Skeletal muscle cell (primary cell): Measurements from ENCODE around the gene NCDN.
"Not testable (repeated sequence)": the region's sequence is repeated elsewhere in the genome, so short reads cannot be mapped to it uniquely, and the experiment has no call there.

Experiments used
- DNase-seq: peaks from one replicate; pipeline ENCODE4 v3.0.0-alpha.2; 2010; ENCODE audit warnings: low read depth
- H3K4me3 ChIP-seq: 2 replicates; pipeline ENCODE4 v1.5.1; 2011; ENCODE audit warnings: low read depth, mild to moderate bottlenecking, control low read depth, low read length, moderate library complexity

The NCDN gene

GRCh38 chr1:35585281-35585680, 27.7 kb downstream of the NCDN start:
- no peak for DNase-seq
- no peak overlapping the region for H3K4me3 ChIP-seq

- not testable (repeated sequence) for DNase-seq, H3K4me3 ChIP-seq
These were observed 28.2 kb downstream of the NCDN start for GRCh38 chr1:35585805-35586204.

GRCh38 chr1:35586808-35587207, 29.2 kb downstream of the NCDN start:
- DNase-seq, result no peak
- H3K4me3 ChIP-seq, result no peak overlapping the region

DNA sequence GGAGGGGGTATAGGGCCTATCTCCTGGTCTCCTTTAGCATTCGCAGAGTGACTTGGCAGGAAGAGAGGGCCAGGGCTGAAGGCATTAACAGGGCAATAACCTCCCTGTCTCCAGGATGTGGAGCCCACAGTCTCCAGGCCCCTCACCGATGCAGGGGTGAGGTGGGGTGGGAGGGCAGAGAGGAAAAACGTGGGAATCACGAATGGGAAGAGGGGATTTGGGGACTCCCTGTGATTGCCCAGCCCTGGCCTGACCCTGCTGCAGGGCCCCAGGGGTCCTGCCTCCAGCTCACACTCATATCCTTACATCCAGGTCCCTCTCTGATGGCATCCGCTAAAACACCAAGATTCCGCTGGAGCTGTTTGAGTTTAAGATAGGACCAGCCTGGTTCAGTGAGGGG, 30.1 kb downstream of the NCDN start:
- DNase-seq, result no peak
- H3K4me3 ChIP-seq, result no peak overlapping the region

DNA sequence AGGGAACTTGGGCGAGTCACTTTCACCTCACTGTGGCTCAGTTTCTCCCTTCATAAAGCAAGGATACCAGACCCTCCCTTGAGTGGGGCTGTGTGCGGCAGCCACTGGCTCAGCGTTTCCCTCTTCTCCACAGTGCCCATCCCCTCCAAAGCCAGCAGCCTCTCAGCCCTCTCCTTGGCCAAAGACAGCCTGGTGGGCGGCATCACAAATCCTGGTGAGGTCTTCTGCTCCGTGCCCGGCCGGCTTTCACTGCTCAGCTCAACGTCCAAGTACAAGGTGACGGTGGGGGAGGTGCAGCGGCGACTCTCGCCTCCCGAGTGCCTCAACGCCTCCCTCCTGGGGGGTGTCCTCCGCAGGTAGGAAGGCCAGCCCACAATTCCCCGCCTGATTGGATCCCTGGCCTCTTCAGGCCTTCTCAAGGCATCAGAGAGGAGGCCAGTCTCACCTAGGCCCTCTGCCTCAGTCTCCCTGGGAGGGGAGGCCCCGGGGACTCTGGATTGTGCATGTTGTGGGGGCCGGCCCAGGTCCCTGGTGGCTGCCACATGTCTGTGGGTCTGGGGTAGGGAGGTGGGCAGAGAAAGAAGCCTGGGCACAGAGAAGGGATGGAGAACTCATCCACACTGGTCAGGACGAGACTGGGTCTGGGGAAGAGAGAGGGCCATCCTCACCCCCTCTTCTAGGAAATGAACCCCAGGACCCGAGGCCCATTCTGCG, 30.8 kb downstream of the NCDN start:
- no peak overlapping the region for H3K4me3 ChIP-seq
- no peak for DNase-seq

- no peak for DNase-seq
- no peak overlapping the region for H3K4me3 ChIP-seq
These were observed 32.2 kb downstream of the NCDN start for GRCh38 chr1:35589516-35590427.

GRCh38 chr1:35590476-35591040, 33.0 kb downstream of the NCDN start:
- no peak overlapping the region for H3K4me3 ChIP-seq
- no peak for DNase-seq

- H3K4me3 ChIP-seq, result no peak overlapping the region
- DNase-seq, result no peak
These were observed 33.6 kb downstream of the NCDN start for GRCh38 chr1:35591211-35591610.

- no peak for DNase-seq
- H3K4me3 ChIP-seq, result no peak overlapping the region
These were observed 35.6 kb downstream of the NCDN start for GRCh38 chr1:35592991-35593769.

DNA sequence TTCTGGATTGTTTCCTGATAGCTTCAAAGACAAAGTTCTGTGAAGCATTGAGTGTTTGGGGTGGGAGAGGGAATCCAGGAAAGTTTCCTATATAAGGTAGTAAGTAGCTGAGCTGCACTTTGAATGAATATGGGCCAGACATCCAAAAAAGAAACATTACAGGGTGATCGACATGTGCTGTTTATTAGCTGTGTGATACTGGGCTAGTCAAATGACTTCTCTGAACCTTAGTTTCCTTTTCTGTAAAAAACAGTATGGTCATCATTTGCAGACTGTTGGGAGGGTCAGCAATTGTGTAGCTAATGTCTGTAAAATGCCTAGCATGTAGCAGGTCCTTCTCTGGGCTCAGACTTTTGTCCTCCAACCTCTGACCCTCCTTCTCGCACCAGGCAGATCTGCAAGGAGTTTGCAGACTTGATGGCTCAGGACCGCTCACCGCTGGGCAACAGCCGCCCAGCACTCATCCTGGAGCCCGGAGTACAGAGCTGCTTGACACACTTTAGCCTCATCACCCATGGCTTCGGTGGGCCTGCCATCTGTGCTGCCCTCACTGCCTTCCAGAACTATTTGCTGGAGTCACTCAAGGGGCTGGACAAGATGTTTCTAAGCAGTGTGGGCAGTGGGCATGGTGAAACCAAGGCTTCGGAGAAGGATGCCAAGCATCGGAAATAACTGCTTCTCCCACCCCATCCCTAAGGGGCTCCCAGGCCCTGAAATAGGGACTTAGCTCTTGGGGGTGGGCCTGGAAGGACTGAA, 36.6 kb downstream of the NCDN start:
- no peak for DNase-seq
- no peak overlapping the region for H3K4me3 ChIP-seq

DNA sequence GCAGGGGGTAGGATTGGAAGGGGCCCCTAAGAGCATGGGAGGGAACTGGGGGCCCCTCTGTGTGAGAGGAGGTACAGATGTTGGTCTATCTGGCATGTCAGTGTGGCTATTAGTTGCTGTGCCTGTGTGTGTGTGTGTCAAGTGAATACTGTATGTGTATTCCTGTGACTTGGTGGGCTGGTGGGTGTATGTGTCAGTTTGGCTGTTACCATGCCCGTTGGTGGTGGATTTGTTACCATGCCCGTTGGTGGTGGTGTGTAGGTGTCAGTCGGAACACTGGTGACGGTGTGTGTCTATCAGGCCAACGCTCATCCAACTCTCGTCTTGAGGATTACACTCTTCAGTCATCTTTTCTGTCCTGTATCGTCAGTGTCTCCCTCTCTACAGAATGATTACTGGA, 38.1 kb downstream of the NCDN start:
- no peak for DNase-seq
- no peak overlapping the region for H3K4me3 ChIP-seq

DNA sequence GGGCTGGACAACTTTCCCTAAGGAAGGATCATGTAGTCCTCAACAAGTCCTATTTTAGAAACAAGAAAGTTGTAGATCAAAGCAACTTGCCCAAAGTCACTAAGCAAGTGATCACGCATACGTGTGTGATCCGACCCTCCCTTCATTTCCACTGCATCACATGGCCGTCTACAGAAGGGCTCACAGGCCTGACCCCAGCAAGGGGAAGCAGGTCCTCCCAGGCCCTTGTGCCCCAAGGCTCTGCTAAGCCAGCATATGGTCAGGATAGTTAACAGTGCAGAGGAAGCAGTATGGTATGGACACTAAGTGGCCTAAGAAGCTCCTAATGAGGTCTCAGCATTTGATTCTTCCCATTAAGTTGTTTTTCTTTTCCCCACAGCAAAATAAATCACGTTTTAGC, 40.3 kb downstream of the NCDN start:
- no peak overlapping the region for H3K4me3 ChIP-seq
- DNase-seq, result no peak

DNA sequence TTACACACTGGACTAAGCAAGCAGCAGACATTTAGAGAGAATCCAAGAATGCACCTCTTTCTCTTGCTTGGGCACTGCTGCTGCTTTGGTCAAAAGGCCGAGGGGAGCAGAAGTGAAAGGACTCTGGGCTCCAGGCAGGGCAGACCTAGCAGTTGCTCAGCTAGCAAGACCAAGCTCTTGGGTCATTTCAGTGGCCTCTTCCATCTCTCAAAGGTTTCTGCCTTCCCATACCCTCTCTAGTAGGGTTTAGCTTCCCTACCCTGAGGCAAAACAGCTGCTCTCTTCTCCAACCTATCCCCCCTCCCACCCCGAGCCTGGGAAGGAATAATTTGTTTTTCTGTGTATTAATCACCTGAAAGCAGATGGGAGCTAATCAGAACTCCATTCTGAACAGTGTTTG, 41.3 kb downstream of the NCDN start:
- no peak overlapping the region for H3K4me3 ChIP-seq
- no peak for DNase-seq

GRCh38 chr1:35599411-35599810, 41.8 kb downstream of the NCDN start:
- no peak for DNase-seq
- H3K4me3 ChIP-seq, result no peak overlapping the region

DNA sequence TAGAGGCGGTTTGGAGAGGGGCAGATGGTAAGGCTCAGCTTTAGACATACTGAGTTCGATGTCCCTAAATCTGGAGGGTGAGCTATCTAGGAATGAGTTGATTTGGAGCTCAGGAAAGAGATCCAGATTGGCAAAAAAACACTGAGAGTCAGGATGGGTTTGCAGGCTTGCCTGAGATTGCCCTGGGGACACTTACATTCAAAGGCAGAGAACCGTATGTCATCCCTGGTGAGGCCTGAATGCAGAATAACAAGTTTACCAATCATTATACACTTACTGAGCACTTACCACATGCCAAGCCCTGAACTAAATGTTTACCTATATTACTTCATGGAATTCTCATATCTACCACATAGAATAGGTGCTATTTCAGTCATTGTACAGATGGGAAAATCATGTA, 43.0 kb downstream of the NCDN start:
- no peak overlapping the region for H3K4me3 ChIP-seq
- DNase-seq, result no peak

DNA sequence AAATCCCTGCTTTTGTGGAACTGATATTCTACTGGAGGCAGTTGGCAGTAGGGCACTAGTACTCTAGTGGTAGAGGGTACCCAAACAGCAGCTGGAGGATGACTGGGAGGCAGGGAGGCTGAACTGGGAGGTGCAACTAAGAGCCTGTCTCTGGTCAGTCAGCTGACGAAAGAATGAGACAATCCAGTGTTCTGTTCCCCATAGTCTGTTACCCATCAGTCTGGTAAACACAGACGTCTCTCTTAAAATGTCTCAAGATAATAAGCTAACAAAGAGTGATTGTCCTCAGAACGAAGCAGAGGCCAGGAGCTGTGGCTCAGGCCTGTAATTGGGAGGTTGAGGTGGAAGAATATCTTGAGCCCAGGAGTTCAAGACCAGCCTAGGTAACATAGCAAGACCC, 45.9 kb downstream of the NCDN start:
- H3K4me3 ChIP-seq, result no peak overlapping the region

DNA sequence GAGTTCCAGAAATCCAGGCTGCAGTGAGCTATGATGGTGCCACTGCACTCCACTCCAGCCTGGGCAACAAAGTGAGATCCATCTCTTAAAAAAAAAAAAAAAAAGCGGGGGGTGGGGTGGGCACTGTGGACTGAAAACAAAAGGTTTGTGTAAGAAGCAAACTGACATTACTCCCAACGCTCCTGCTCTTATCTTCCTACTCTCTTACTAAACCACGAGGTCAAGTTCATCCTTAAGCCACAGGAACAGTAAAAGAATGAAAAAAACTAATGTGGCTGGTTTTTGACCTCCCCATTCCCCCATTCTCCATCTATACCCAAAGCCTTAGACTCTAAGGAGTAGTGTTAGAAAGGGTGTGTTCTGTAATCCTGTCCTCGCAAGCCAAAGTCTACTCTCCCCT, 46.3 kb downstream of the NCDN start:
- no peak for DNase-seq
- no peak overlapping the region for H3K4me3 ChIP-seq

More for the DNA sequence above, 45.9 kb downstream of the NCDN start:
- no peak for DNase-seq

GRCh38 chr1:35605071-35605866, 47.7 kb downstream of the NCDN start:
- H3K4me3 ChIP-seq, result no peak overlapping the region
- no peak for DNase-seq

- DNase-seq, result no peak
- H3K4me3 ChIP-seq, result no peak overlapping the region
These were observed 48.2 kb downstream of the NCDN start for GRCh38 chr1:35605867-35606182.
